ENCODE measurements around the gene CFAP45.
A peak's percentile ranks its signal among the peaks of the same experiment; 100 is the strongest.

The CFAP45 gene

DNA sequence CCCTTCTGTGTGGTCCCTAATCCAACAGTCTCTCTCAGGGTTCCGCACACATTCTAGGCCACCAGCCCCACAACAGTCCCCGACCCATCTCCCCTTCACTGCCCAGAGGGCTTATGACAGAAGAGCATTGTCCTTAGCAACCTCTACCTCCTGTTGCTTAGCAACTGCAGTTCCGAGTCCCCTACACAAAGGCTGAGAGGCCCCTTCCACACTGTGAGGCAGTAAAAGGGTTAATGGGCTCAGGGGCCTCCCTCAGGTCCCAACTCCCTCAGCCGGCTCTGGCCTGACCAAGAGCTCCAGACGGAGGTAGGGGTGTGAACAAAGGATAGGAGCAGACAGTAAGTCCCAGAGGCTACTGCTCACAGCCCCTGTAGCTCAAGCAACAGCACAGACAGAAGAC is 41.2 kb upstream of the CFAP45 start:
- Histone ChIP-seq H3K36me3 (no peaks in the 10 kb centered on the region), H3K4me3 (ENCODE audit: low read depth in 1 of 2, low read length in 1 of 2) (no peak overlapping the region), H3K9me3 (no peaks in the 10 kb centered on the region), H3K4me1 (ENCODE audit: control insufficient read depth in 1 of 2, insufficient read depth in 1 of 2, low read depth in 1 of 2, low read length in 1 of 2) (peaks cover 29 to 31% of the 10 kb centered on the region in 2 experiments), H3K27me3 (peaks cover 41% of the 10 kb centered on the region), H3K27ac (no peak overlapping the region)
- no peak for TF ChIP-seq CTCF (IDR thresholded peaks at IDR 0.05)

GRCh38 chr1:159940006-159940620 is 40.1 kb upstream of the CFAP45 start:
- TF ChIP-seq CTCF (IDR thresholded peaks at IDR 0.05), result no peak
- H3K4me3 ChIP-seq (ENCODE audit: low read depth in 1 of 2, low read length in 1 of 2), result no peak overlapping the region
- H3K4me1 ChIP-seq (ENCODE audit: control insufficient read depth in 1 of 2, insufficient read depth in 1 of 2, low read depth in 1 of 2, low read length in 1 of 2), result peaks cover 28 to 33% of the 10 kb centered on the region in 2 experiments
- no peaks in the 10 kb centered on the region for H3K9me3 ChIP-seq
- no peaks in the 10 kb centered on the region for H3K36me3 ChIP-seq
- peaks cover 35% of the 10 kb centered on the region for H3K27me3 ChIP-seq
- H3K27ac ChIP-seq, result no peak overlapping the region

- peaks cover 33% of the 10 kb centered on the region for H3K27me3 ChIP-seq
- no peak overlapping the region for H3K27ac ChIP-seq
- peaks cover 28 to 32% of the 10 kb centered on the region in 2 experiments for H3K4me1 ChIP-seq (ENCODE audit: control insufficient read depth in 1 of 2, insufficient read depth in 1 of 2, low read depth in 1 of 2, low read length in 1 of 2)
- H3K9me3 ChIP-seq, result no peaks in the 10 kb centered on the region
- no peak overlapping the region for H3K4me3 ChIP-seq (ENCODE audit: low read depth in 1 of 2, low read length in 1 of 2)
- no peaks in the 10 kb centered on the region for H3K36me3 ChIP-seq
- TF ChIP-seq CTCF (IDR thresholded peaks at IDR 0.05), result no peak
Observed at GRCh38 chr1:159939678-159940002, 39.7 kb upstream of the CFAP45 start.

DNA sequence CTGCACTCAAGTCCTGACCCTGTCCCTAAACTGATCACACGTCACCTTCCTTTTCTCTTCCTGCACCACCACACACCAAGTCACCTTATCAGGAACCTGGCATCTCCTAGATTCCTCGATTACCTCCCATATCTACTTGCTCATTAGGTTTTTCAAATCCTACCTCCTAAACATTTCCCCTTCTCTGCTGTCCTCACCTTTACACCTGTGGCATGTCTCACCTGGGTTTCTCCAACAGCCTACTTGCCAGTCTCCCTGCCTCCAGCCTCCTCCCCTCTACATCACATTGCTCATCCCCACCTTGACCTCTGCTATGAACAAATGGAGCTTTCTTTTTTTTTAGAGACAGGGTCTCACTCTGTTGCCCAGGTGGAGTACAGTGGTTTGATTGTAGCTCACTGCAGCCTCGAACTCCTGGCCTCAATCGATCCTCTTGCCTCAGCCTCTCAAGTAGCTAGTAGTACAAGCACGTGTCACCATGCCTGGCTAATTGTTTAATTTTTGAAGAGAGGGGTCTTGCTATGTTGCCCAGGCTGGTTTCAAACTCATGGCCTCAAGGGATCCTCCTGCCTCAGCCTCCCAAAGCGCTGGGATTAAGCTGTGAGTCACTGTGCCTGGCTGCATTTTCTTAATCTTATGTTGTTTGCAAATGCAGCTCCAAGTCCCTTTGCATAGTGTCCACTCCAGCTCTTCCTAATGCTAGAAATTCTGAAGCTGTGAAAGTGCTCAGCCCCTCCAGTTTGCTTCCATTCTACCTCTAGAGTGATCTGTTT is 39.1 kb upstream of the CFAP45 start:
- Histone ChIP-seq H3K36me3 (no peaks in the 10 kb centered on the region), H3K4me3 (ENCODE audit: low read depth in 1 of 2, low read length in 1 of 2) (no peak overlapping the region), H3K9me3 (no peaks in the 10 kb centered on the region), H3K4me1 (ENCODE audit: control insufficient read depth in 1 of 2, insufficient read depth in 1 of 2, low read depth in 1 of 2, low read length in 1 of 2) (peaks cover 28 to 32% of the 10 kb centered on the region in 2 experiments), H3K27me3 (peaks cover 28% of the 10 kb centered on the region), H3K27ac (no peak overlapping the region)
- TF ChIP-seq CTCF (IDR thresholded peaks at IDR 0.05), result no peak

DNA sequence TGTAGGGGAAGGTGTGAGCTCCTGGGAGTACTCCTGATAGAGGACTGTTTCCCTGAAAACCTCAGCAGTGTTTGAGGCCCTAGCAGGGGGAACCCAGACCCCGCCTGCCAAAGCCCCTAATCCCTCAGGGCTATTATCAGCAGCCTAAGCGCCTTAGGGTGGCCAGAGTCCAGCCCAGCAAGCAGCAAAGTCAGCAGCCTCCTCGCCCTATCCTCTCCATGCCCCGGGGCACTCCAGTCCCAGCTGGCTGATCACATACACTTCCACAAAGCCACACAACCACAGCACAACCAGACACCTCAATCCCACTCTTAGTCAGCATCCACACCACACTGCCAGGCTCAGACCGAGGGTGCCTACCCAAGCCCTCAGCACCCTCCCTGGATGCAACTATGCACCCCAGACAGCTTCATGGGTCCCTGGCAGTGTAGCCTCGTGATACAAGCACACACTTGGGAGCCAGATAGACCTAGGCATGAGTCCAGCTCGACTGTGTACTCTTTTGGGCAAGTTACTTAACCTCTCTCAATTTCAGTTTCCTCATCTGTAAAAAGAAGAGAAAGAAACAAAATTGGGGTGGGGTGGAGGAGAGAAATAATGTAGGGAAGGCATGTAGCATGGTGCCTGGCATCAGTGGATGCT is 38.4 kb upstream of the CFAP45 start:
- TF ChIP-seq CTCF (IDR thresholded peaks at IDR 0.05), result no peak
- Histone ChIP-seq H3K4me3 (ENCODE audit: low read depth in 1 of 2, low read length in 1 of 2) (no peak overlapping the region), H3K36me3 (no peaks in the 10 kb centered on the region), H3K27ac (peak overlapping the region; percentile 10), H3K9me3 (no peaks in the 10 kb centered on the region), H3K27me3 (peaks cover 20% of the 10 kb centered on the region), H3K4me1 (ENCODE audit: control insufficient read depth in 1 of 2, insufficient read depth in 1 of 2, low read depth in 1 of 2, low read length in 1 of 2) (peaks cover 28 to 32% of the 10 kb centered on the region in 2 experiments)
